Hindlimb muscle (tissue), 1 donor: ENCODE data around the gene DNAJC13. TPM values are rescaled to one million over a fixed set of nuclear protein-coding genes. Genes with fewer than 3 reads are reported as not detected.

Source experiments
- DNase-seq: peaks from one replicate; pipeline ENCODE4 v3.0.0-alpha.2; 2013
- polyA plus RNA-seq: library from polyadenylated mRNA; unstranded; fragments of 120-200 nt; gene quantifications from one replicate; pipeline ENCODE4 v1.2.1, GENCODE V29; 2013; ENCODE audit not compliant: insufficient read length

Gene DNAJC13
- polyA plus RNA-seq, 1 donor: 34.1 TPM

DNA sequence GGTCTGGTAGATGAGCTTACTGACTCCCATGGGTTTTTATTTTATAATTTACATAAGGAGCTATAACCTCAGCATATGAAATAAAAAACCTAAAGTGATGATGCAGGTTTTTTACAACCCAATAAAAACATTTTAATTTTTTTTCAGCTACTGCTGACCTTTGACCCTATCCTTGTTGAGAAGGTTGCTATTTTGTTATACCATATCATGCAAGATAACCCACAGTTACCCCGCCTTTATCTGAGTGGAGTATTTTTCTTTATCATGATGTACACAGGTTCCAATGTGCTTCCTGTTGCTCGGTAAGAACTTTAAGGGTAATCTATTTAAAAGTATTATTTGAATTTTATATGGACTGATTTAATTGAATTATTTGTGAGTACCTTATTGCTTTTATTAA is 70.8 kb downstream of the DNAJC13 start:
- no peak for DNase-seq

DNA sequence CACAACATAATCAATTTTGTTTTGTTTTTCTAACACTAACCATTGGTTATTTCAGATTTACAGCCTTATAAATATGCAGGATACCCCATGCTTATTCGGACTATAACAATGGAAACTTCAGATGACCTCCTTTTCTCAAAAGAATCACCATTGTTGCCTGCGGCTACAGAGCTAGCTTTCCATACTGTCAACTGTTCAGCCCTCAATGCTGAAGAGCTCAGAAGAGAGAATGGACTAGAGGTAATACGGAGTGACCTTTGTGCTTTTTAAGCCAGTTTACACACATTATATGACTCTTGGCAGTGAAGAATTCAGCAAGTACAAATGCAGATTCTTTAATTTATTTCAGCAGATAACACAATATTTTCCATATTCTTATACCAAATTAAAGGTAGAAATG is 81.8 kb downstream of the DNAJC13 start:
- DNase-seq: no peak

DNA sequence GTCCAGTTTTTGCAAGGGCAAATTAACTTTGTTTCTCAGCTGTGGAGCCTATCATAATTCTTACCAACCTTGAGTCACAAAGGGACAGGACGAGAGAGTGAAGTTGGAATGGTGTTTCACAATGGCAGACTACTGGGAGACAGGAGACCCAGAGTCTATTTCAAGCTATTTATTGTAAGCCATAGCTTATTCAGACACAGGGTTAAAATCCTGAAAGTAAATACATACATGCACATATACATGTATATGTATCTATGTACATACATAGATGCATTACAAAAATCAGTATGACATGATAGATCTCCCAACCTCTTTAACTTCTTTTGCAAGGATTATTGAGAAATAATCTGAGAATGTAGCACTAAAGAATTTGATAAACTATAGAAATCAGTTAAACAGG is 86.3 kb downstream of the DNAJC13 start:
- no peak for DNase-seq

DNA sequence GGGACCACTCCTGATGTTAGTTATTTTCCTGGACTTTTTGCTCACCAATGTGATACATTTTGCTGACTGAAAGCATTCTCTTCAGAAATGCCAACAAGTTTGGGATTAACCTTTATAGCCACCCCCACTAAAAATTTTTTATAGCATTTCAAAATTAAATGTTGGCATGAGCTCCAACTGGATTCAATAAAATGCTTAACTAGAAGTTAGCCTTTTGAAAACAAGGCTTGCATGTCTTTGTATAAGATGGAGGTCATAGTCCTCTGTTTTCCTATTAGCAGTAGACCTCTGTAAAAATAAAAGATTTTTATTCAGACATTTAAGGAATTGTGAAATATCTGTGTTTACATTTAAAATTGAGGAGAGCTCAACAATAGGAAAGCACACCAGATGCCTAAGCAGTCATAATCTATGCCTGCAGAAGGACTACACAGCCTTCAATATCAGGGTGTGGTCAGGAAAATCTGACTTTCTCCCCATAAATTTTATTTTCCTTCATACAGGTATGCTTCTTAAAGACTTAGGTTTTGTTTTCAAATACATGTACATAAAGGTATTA is 87.2 kb downstream of the DNAJC13 start:
- no peak for DNase-seq

DNA sequence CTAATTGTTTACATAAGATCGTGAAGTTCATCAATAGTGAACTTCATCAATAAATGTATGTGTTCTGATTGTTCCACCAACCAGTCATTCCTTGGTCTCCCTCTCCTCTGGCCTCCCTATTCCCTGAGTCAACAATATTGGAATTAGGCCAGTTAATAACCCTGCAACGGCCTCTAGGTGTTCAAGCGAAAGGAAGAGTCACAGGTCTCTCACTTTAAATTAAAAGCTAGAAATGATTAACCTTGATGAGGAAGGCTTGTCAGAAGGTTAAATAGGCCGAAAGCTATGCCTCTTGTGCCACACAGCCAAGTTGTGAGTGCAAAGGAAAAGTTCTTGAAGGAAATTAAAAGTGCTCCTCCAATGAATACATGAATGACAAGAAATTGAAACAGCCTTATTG is 90.4 kb downstream of the DNAJC13 start:
- DNase-seq: no peak

DNA sequence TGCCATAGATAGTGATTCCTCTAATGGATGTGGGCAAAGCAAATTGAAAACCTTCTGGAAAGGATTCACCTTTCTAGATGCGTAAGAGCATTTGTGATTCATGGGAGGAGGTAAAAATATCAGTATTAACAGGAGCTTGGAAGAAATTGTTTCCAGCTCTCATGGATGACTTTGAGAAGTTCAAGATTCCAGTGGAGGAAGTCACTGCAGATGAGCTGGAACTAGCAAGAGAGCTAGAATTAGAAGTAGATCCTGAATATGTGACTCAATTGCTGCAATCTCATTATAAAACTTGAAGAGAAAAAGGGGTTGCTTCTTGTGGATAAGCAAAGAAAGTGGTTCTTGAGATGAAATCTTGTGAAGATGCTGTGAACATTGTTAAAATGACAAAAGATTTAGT is 91.8 kb downstream of the DNAJC13 start:
- DNase-seq: no peak

DNA sequence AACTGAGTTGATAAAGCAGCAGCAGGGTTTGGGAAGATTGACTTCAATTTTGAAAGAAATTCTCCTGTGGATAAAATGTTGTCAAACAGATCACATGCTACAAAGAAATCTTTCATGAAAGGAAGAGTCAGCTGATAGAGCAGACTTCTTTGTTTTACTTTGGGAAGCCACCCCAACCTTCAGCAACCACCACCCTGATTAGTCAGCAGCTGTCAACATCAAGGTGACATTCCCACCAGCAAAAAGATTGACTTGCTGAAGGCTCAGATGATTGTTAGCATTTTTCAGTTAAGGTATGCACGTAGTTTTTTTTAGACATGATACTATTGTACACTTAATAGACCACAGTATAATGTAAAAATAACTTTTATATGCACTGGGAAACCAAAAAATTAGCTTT is 92.2 kb downstream of the DNAJC13 start:
- DNase-seq: no peak

DNA sequence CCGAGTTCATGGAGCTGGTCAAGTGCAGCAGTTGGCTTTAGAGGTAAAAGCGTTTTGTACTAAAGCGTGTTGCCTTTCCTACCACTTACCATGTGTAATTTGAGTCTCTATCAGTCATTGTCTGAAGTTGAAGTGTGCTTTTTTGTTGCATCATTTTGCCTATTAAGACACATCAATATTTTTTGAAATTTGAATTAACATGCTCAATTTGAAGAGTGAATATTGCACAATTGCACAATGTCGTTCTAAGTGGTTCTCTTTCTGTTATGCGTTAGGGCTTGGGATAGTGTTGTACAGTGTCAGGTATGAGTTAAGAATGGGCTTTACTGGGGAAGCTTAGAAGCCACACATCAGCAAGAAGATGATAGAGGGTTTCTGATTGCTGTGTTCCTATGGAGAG is 95.8 kb downstream of the DNAJC13 start:
- no peak for DNase-seq

DNA sequence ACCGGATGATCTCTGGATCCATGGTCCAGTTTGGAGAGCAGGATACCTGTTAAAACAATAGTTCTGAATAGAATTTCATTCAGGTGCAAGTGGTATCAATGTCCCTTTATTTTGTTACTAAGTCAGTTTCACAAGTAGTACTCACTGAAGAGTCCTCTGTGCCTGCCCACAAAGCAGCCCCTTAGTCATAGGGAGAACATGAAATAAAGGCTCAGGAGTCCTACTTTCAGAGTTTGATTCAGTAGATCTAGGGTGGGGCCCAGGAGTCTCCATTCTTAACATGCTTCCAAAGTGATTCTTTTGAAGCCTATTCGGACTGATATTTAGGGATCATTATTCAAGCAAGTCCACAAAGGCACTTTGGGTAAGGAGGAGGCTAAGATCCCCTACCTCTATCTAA is 100.0 kb downstream of the DNAJC13 start:
- DNase-seq: no peak

DNA sequence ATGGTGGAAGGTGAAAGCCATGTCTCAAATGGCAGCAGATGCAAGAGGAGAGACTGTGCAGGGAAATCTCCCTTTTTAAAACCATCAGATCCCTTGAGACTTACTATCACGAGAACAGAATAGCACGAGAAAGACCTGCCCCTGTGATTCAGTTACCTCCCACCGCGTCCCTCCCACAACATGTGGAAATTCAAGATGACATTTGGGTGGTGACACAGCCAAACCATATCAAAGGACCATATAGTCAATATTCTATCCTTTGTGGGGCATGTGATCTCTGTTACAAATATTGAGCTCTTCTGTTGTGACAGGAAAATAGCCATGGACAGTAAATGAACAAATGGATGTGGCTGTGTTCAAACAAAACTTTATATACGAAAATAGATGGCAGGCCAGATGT is 102.6 kb downstream of the DNAJC13 start:
- DNase-seq: no peak

DNA sequence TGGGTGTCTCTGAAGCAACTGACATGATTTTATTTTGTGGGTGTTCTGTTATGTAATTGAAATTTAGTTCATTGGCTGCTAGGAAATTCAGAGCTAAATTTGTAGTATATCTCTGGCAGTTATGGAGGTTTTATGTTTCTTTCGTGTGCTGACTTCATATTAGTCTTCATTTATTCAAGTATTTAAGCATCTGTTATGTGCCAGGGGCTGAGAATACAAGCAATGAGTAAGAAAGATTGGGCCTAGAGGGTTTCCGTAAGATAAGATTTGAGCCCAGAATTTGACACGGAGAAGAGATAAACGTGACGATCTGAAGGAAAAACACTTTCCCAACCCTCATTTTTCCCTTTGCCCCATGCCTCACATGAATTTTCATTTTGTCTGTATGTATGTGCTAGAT is 104.6 kb downstream of the DNAJC13 start:
- DNase-seq: no peak

DNA sequence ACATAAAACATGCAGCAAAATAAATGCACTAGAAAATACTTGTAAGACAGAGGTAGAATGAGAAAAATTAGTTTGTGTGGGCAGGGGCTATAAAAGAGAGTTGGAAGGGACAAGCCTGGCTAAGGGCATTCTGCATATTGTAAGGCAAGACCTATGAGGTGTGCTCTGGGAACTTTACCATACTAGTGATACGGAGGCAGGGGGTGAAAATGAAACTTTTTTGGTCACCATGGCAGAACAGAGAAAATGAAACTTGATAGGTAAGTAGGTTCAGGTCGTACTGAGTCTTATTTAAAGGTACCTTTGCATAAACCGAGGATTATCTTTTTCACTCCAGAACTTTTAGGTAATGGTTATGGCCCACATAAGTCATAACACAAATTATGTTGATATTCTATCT is 105.1 kb downstream of the DNAJC13 start:
- DNase-seq: no peak

DNA sequence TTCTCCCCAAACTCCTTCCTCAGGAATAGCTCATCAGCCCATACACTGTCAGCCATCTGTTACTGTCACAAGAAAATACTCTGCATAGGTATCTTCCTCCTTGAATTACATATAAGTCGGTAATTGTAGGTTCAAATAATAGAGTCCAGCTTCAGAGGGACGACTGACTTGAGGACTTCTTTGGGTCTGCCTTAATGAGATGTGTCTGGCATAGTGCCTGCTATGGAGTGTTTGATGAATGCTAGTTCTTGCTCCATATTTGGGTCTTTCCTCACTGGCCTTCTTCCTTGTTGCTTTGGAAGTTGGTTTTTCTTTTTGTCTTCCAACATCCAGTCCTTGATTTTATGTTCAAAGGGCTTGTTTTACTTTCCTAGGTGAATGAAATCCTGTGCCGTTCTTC is 113.3 kb downstream of the DNAJC13 start:
- DNase-seq: no peak

DNA sequence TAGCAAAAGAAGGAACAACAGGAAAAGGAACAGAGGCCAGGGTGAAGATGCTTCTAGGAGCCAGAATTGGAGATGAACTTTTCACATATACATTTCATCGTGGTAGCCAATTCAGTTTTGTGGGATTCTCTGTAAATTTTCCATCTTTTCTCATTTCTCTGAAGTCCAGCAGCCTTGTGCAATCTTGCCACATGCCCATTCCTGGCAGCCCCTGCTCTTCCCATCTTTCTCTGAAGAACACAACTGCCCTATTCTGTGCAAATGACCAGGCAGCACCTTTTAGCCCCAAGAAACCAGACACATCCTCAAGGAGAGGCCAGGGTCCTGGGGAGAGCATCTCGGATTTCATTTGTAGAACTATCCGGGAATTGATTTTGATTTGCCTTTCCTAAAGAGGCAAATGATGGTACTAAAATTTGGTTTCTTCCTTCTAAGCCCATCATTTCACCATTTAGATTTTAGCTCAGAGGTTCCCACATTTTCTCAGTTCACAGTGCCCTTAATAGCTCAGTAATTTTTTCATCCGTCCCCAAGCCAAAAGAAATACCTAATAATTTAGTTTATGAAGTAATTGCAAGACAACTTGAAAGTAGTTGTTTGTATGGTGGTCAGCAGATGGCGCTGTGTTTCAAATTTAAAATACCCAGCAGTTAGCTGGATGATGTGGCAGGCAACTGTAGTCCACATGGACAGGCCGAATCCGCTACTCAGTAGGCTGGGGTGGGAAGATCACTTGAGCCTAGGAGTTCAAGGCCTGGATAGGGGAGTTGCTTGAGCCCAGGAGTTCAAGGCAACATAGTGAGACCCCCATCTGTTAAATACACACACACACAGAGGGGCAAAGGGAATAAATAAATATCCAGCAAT is 118.5 kb downstream of the DNAJC13 start:
- DNase-seq: peak; percentile 73

DNA sequence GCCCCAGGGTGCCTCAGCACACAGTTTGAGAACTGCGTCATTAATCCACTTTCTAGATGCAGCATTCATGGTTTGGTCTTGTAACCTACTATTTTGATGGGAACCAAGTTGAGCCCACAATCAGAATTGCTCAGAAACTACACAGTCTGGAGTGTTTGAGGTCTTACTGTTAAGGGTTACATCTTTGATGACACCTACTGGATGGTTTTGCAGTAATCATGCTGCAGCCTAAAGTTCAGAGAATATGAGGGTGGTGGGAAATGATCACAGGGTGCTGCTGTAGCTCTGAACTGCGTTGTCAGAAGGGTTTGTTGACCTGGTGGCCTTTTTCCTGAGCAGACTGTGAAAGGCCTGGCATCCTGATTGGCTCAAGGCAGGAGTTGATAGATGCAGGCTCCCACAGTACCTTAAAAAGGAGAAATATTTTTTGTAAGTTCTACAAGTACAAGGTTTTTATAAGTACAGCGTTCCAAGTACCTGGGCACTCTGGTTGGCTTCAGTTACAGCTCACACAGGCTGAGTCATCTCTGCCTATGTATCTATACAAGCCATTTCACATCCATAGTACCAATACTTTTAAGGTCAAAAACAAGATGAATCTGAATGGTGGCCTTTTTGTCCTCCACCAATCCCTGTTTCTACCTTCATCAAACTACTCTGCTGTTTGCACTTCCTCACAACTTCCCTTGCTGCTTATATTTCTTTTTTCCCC is 119.3 kb downstream of the DNAJC13 start:
- DNase-seq: no peak

DNA sequence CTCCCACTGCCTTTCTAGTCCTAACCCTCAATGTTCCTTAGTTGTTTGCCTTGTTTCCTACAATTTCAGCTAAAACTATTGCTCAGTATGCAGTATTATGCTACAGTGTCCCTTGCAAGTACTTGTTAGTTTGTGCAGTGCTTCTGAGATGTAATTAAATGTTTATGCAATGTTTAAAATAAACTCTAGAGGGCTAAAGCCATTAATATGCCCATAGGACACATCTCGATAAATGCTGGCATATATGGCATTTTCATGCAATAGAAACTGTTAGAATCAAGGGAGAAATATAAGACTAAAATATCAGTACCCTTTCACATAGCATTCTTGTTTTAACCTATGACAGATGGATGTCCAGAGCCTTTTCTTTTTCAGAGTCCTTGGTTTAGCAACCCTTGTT is 120.0 kb downstream of the DNAJC13 start:
- DNase-seq: no peak

DNA sequence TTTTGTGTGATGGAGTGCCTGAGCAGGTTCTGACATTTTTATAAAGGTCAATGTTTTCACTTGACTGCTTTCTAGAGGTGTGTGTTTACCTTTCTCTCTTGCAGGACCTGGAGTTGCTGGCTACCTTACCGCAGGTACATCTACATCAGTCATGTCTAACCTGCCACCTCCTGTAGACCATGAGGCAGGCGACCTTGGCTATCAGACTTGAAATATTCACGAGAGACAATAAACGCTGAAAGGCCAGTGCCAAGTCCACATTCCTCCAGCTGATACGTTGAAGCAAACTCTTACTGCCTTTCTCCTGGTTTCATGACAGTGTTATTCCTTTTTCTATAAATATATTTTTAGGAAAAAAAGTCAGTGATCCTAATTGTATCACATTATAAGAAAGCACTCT is 120.8 kb downstream of the DNAJC13 start:
- no peak for DNase-seq

DNA sequence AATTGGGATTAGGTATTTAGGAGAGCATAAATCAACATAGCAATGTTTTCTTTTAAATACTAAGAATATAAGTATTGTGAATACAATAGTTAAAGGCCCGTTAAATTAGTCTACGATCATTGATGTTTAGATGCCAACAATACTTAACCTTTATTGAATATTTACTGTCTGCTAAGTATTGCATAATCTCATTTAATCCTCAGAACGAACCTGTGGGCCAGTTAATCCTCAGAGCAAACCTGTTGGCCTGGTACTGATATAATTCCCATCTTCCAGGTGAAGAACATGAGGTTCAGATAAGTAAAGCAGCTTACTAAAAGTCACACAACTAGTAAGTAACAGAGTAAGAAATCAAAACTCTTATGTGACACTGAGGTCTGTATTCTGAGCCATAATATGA is 122.4 kb downstream of the DNAJC13 start:
- DNase-seq: no peak

DNA sequence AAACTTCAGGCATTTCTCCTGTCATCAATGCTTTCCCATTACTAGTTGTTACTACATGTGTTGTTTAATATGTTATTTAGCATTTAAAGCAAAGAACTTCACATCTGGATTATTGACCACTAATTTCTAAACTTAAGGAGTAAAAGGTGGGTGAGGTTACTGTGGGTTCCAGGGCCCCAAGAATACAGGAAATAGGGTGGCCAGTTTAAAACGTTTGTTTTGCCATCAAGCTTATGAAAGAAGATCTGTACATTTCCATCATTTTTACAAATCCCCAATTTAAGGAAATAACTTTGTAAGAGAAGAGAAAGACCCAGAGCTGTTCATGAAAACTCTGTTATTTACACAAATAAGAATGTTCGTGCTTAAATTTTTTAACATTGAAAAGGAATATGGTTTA is 125.3 kb downstream of the DNAJC13 start:
- no peak for DNase-seq

DNA sequence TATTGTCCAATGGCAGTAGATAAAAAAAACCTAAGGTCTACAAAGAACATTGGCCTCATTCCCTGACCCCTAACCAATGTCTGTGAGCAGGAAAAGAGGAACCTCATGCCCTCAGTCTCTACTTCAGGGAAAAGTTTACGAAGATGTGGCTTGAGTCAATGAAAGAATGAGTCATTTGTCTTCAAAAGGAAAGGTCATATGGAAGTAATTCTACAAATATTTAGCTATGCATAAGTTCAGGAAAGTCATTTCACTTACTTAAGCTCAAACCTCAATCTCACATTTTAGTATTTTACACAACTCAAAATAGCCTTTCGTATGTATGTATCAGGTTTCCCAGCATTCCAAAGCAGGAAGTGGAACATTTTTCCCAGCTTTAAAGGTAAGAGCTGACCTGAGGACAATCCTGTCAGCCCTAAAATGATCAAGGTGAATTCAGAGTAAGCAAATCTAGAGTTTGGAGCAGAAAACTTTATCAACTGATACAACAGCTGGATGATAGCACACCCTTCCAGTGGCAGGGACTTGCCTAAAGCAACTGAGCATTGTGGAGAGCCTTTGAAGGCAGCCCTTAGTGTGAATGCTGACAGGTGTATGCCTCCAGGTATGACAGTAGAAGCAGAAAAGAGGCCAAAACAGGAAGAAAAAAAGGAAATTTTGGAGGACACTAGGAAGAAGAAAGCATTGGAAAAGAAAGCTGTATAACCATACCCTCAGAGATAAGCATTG is 125.9 kb downstream of the DNAJC13 start:
- DNase-seq: peak; percentile 52

DNA sequence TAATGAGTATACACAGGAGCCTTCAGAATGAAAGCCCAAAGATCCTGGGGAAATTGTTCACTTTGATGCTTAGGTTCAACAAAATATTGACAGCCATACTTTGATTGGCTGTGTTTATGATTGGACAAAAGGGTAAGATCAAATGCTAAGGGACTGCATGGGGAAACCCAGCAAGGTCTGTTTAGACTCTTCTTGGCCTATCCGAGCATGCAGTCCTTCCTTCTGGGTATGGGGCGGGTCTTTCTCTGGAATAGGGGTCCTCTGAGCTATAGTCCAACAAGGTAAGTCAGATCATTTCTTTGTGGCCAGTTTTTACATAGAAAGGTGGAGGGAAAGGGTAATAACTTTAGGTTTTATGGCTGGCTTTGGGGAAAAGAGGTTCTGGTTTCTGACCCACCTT is 126.8 kb downstream of the DNAJC13 start:
- DNase-seq: no peak

DNA sequence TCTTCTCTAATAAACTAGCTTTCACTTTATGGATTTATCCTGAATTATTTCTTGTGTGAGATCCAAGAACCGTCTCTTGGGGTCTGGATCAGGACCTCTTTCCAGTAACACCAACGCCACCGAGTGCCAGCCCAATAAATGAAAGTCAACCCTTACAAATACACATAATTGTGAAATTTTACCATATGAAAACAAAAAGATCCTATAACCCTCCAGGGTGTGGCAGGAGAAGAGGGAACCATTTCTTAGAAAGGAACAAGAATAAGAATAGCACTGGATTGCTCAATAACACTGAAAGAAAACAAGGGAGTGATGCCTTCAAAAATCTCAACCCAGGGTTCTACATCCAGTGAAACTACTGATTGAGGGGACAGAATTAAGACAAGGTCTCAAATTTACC is 128.2 kb downstream of the DNAJC13 start:
- no peak for DNase-seq

DNA sequence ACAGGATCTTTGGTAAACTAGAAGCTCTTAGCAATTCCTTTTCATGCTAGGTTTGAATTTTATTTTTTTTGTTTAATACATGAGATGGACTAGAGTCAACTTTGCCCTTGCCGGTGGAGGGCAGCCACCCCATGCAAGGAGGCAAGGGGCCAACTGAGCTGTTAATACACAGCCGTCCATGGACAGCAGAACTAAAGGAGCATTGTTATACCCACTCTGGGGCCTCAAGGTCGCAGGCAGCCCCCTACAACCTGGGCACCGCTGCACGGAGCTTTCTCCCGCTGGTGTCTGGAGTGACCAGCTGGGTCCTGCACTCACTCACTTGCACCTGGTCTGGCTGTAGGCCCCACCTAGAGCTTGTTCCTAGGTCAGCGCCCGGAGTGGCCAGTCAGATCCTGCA is 131.9 kb downstream of the DNAJC13 start:
- no peak for DNase-seq
